IMR-90 (cell line): Measurements from ENCODE around the gene DTNA.
A peak's percentile ranks its signal among the peaks of the same experiment; 100 is the strongest.

ENCODE experiments used
- CTCF ChIP-seq: conservative IDR thresholded peaks from 2 replicates; pipeline ENCODE4 v1.5.1; 2012; ENCODE audit warnings: mild to moderate bottlenecking, low read depth, low read length, improper control_type of control experiment
- MAFK ChIP-seq: IDR thresholded peaks from 2 replicates; pipeline ENCODE4 v1.6.1; 2012; ENCODE audit warnings: low read depth, low read length, improper control_type of control experiment
- POLR2A ChIP-seq: IDR thresholded peaks from 2 replicates; pipeline ENCODE4 v1.6.1; 2012; ENCODE audit warnings: mild to moderate bottlenecking, low read depth, low read length
- RFX5 ChIP-seq: IDR thresholded peaks from 2 replicates; pipeline ENCODE4 v1.8.0; 2012; ENCODE audit warnings: low read depth, mild to moderate bottlenecking, low read length, moderate library complexity

GRCh38 chr18:34773961-34774766 is 64.1 kb downstream of the DTNA start:
- TF ChIP-seq CTCF (no peak), RFX5 (no peak), POLR2A (no peak), MAFK (peak; percentile 62)
